Astrocyte (in vitro differentiated cells and primary cell): ENCODE data around the gene SULT2B1.

Source experiments
- EZH2 ChIP-seq: IDR thresholded peaks from 2 replicates; pipeline ENCODE4 v1.6.1; 2012; ENCODE audit warnings: mild to moderate bottlenecking, low read length, inconsistent platforms; ENCODE audit not compliant: insufficient read depth
- TF ChIP-seq, protein P1 (sequence below): IDR thresholded peaks from 2 replicates; pipeline ENCODE4 v1.5.1; 2011; ENCODE audit warnings: low read depth, mild to moderate bottlenecking, inconsistent platforms, low read length, moderate library complexity; ENCODE audit not compliant: insufficient read depth

DNA sequence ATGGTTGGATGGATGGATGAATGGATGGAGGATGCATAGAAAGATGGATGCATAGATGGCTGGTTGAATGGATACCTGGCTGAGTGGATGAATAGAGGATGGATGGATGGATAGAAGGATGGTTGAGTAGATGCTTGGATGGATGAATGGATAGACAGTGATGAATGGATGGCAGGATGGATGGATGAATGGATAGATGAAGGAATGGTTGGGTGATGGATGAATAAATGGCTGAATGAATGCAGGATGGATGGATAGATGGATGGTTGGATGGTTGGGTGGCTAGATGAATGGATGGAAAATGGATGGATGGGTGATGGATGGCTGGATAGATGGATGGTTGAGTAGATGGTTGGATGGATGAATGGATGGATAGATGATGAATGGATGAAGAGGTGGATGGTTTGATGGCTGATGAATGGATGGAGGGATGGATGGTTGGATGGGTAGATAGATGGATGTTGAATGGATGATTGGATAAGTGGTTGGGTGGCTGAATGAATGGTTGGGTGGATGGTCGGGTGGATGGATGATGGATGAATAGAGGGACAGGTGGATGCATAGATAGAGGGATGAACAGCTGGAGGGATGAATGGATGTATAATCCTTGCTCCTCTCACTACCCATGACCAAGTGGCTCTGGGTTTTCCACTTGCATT is 3.6 kb upstream of the SULT2B1 start:
- TF ChIP-seq, protein P1, sequence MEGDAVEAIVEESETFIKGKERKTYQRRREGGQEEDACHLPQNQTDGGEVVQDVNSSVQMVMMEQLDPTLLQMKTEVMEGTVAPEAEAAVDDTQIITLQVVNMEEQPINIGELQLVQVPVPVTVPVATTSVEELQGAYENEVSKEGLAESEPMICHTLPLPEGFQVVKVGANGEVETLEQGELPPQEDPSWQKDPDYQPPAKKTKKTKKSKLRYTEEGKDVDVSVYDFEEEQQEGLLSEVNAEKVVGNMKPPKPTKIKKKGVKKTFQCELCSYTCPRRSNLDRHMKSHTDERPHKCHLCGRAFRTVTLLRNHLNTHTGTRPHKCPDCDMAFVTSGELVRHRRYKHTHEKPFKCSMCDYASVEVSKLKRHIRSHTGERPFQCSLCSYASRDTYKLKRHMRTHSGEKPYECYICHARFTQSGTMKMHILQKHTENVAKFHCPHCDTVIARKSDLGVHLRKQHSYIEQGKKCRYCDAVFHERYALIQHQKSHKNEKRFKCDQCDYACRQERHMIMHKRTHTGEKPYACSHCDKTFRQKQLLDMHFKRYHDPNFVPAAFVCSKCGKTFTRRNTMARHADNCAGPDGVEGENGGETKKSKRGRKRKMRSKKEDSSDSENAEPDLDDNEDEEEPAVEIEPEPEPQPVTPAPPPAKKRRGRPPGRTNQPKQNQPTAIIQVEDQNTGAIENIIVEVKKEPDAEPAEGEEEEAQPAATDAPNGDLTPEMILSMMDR = no peak
- no peak for TF ChIP-seq EZH2
